Bronchial epithelial cell (primary cell): ENCODE measurements around the gene UCK1. TPM values are rescaled to one million over a fixed set of nuclear protein-coding genes. Genes with fewer than 3 reads are reported as not detected.

Source experiments
- DNase-seq: peaks from one replicate; pipeline ENCODE4 v3.0.0-alpha.2; 2010; ENCODE audit warnings: low read depth
- FAIRE-seq: peaks from 2 replicates; lab custom pipeline; 2011; peaks lifted over from hg19 to GRCh38; lab: Jason Lieb, UNC
- H3K27me3 ChIP-seq: 2 replicates; pipeline ENCODE4 v1.5.1; 2011; ENCODE audit warnings: low read length; ENCODE audit not compliant: control insufficient read depth, insufficient read depth
- H3K36me3 ChIP-seq: 2 replicates; pipeline ENCODE4 v1.5.1; 2011; ENCODE audit warnings: low read length; ENCODE audit not compliant: control insufficient read depth, insufficient read depth
- H3K4me3 ChIP-seq: 2 replicates; pipeline ENCODE4 v1.5.1; 2011; ENCODE audit warnings: mild to moderate bottlenecking, low read depth, low read length, control low read depth
- total RNA-seq: library from RNA; depleted of rRNA; stranded (reverse); fragments of >200 nt; gene quantifications from 2 replicates; pipeline ENCODE4 v1.2.1, GENCODE V29; 2014
- TF ChIP-seq, protein P1 (sequence below): IDR thresholded peaks from 2 replicates; pipeline ENCODE4 v1.5.1; 2011; ENCODE audit warnings: mild to moderate bottlenecking, moderate library complexity, low read length, control low read depth, inconsistent platforms; ENCODE audit not compliant: insufficient read depth, severe bottlenecking

The UCK1 gene
- total RNA-seq, 1 donor from 2014 or later = 15.0 TPM

- TF ChIP-seq, protein P1, sequence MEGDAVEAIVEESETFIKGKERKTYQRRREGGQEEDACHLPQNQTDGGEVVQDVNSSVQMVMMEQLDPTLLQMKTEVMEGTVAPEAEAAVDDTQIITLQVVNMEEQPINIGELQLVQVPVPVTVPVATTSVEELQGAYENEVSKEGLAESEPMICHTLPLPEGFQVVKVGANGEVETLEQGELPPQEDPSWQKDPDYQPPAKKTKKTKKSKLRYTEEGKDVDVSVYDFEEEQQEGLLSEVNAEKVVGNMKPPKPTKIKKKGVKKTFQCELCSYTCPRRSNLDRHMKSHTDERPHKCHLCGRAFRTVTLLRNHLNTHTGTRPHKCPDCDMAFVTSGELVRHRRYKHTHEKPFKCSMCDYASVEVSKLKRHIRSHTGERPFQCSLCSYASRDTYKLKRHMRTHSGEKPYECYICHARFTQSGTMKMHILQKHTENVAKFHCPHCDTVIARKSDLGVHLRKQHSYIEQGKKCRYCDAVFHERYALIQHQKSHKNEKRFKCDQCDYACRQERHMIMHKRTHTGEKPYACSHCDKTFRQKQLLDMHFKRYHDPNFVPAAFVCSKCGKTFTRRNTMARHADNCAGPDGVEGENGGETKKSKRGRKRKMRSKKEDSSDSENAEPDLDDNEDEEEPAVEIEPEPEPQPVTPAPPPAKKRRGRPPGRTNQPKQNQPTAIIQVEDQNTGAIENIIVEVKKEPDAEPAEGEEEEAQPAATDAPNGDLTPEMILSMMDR = no peak
- FAIRE-seq = no peak
- Histone ChIP-seq H3K36me3 (no peaks in the 10 kb centered on the region), H3K27me3 (no peaks in the 10 kb centered on the region), H3K4me3 (no peak overlapping the region)
- DNase-seq = no peak
Observed at GRCh38 chr9:131534721-131535237, 3.7 kb upstream of the UCK1 start.

DNA sequence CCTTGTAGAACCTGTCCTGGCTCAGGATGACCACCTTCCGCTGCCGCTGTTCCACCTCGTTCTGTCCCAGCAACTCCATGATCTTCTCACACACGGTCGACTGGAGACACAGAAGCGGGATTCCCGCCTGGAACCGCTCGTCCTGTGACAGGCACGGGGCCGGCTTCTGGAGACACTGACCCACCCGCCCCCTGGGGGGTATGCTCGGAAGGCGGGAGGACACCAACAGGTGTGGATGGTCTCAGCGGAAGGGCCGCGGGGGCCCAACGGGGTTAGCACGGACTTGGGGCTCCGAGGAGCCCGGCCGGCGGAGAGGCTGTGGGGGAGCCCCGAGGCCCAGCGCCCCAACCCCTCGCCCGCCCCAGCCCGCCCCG, 530 bp downstream of the UCK1 start:
- FAIRE-seq (no peak), DNase-seq (peak; percentile 5)
- TF ChIP-seq, protein P1 = peak; percentile 50
- H3K4me3 ChIP-seq = peak overlapping the region; percentile 85
- no peaks in the 10 kb centered on the region for H3K27me3 ChIP-seq
- H3K36me3 ChIP-seq = peaks cover 12% of the 10 kb centered on the region

GRCh38 chr9:131529597-131530545, 1.2 kb downstream of the UCK1 start:
- Histone ChIP-seq H3K27me3 (no peaks in the 10 kb centered on the region), H3K4me3 (peak overlapping the region; percentile 85), H3K36me3 (peaks cover 12% of the 10 kb centered on the region)
- DNase-seq (no peak), FAIRE-seq (no peak)
- TF ChIP-seq, protein P1 = no peak

GRCh38 chr9:131528886-131529505, 2.1 kb downstream of the UCK1 start:
- FAIRE-seq (no peak), DNase-seq (no peak)
- TF ChIP-seq, protein P1 = no peak
- Histone ChIP-seq H3K36me3 (peaks cover 13% of the 10 kb centered on the region), H3K4me3 (no peak overlapping the region), H3K27me3 (no peaks in the 10 kb centered on the region)

DNA sequence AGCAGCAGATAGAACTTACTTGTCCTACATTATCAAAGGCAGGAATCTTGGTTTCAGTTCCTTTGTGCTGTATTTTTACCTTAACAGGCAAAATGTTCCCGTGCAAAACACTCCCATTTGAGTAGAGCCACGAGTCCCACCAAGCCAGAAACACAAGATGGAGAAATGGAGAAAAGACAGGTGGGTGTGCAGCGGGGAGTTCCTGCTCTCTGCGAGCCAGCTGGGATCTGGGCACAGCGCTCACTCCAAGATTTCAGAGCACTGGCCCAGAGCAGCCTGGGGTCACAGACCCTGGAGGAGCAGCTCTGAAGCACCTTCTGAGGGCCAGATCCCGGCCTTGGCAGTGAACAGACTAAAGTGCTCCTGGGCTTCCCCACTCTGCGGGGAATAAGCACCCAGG, 2.9 kb downstream of the UCK1 start:
- H3K27me3 ChIP-seq = no peaks in the 10 kb centered on the region
- H3K4me3 ChIP-seq = no peak overlapping the region
- peaks cover 18% of the 10 kb centered on the region for H3K36me3 ChIP-seq
- DNase-seq (no peak), FAIRE-seq (no peak)
- TF ChIP-seq, protein P1 = no peak
